G401 (cell line): ENCODE data around the gene PTPRG. TPM values are rescaled to one million over a fixed set of nuclear protein-coding genes. Genes with fewer than 3 reads are reported as not detected.

Source experiments
- DNase-seq: peaks from one replicate; pipeline ENCODE4 v3.0.0-alpha.2; 2015; ENCODE audit warnings: low spot score
- in situ Hi-C: cut with HindIII; loops from 2 replicates; pipeline ENCODE4 v1.10.0; 2016; ENCODE audit warnings: low sequenced_read_pairs, mixed read lengths
- total RNA-seq: library from RNA; depleted of rRNA; stranded (reverse); fragments of >200 nt; shearing (Covaris generic); gene quantifications from 2 replicates; pipeline ENCODE4 v1.2.3, GENCODE V29; 2014

Gene PTPRG
- total RNA-seq, 1 experiment from 2014 or later: 1.4 TPM

GRCh38 chr3:61857297-61857696 is 295.9 kb downstream of the PTPRG start:
- in situ Hi-C loops: no loop called here

GRCh38 chr3:61858054-61858453 is 296.7 kb downstream of the PTPRG start:
- DNase-seq: peak; percentile 67
- in situ Hi-C loops: no loop called here

More at GRCh38 chr3:61857297-61857696, 295.9 kb downstream of the PTPRG start:
- DNase-seq: no peak

GRCh38 chr3:61861410-61861809 is 300.0 kb downstream of the PTPRG start:
- DNase-seq: no peak
- in situ Hi-C loops: no loop called here

GRCh38 chr3:61862614-61863289 is 301.4 kb downstream of the PTPRG start:
- DNase-seq: no peak

GRCh38 chr3:61863579-61863978 is 302.2 kb downstream of the PTPRG start:
- in situ Hi-C loops: no loop called here
- no peak for DNase-seq

More at GRCh38 chr3:61862614-61863289, 301.4 kb downstream of the PTPRG start:
- in situ Hi-C loops: no loop called here

- DNase-seq: no peak
- in situ Hi-C loops: no loop called here
Measured at GRCh38 chr3:61864886-61865285, 303.5 kb downstream of the PTPRG start.

GRCh38 chr3:61865466-61866152 is 304.2 kb downstream of the PTPRG start:
- in situ Hi-C loops: no loop called here
- peak; percentile 69 for DNase-seq

- in situ Hi-C loops: no loop called here
- no peak for DNase-seq
Measured at GRCh38 chr3:61866153-61866542, 304.8 kb downstream of the PTPRG start.

GRCh38 chr3:61866961-61867461 is 305.6 kb downstream of the PTPRG start:
- DNase-seq: peak; percentile 93
- in situ Hi-C loops: no loop called here

GRCh38 chr3:61868499-61868898 is 307.1 kb downstream of the PTPRG start:
- DNase-seq: no peak
- in situ Hi-C loops: no loop called here

GRCh38 chr3:61869371-61869770 is 308.0 kb downstream of the PTPRG start:
- no peak for DNase-seq
- in situ Hi-C loops: no loop called here

GRCh38 chr3:61871644-61872043 is 310.3 kb downstream of the PTPRG start:
- in situ Hi-C loops: no loop called here
- DNase-seq: no peak

GRCh38 chr3:61872077-61872706 is 310.8 kb downstream of the PTPRG start:
- in situ Hi-C loops: no loop called here

GRCh38 chr3:61875046-61875844 is 313.9 kb downstream of the PTPRG start:
- no peak for DNase-seq
- in situ Hi-C loops: no loop called here

More at GRCh38 chr3:61872077-61872706, 310.8 kb downstream of the PTPRG start:
- DNase-seq: no peak

- DNase-seq: no peak
- in situ Hi-C loops: no loop called here
Measured at GRCh38 chr3:61875976-61876671, 314.8 kb downstream of the PTPRG start.

GRCh38 chr3:61876797-61877196 is 315.4 kb downstream of the PTPRG start:
- DNase-seq: no peak
- in situ Hi-C loops: no loop called here

GRCh38 chr3:61877359-61878138 is 316.2 kb downstream of the PTPRG start:
- in situ Hi-C loops: no loop called here
- DNase-seq: no peak

- in situ Hi-C loops: no loop called here
- DNase-seq: no peak
Measured at GRCh38 chr3:61882253-61882652, 320.9 kb downstream of the PTPRG start.
